Measurements from ENCODE around the gene GAL3ST2.

DNA sequence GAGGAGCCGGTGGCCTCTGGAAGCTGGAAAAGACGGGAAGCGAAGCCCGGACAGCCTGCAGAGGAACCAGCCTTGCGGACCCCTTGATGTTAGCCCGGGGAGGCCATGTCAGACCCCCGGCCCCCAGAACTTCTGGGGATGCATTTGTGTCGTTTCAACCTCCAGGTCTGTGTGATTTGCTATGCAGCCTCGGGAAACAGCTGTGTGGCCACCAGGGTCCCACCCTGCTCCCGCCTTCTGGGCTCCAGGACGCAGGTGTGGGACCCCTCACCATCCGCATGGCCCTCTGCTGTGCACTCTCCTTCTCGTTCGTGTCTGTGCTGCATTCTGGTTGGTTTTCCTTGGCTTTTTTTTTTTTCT is 45.6 kb downstream of the GAL3ST2 start:
- TF ChIP-seq POLR2A (IDR thresholded peaks at IDR 0.05), result no peak
- TF ChIP-seq, protein P1, sequence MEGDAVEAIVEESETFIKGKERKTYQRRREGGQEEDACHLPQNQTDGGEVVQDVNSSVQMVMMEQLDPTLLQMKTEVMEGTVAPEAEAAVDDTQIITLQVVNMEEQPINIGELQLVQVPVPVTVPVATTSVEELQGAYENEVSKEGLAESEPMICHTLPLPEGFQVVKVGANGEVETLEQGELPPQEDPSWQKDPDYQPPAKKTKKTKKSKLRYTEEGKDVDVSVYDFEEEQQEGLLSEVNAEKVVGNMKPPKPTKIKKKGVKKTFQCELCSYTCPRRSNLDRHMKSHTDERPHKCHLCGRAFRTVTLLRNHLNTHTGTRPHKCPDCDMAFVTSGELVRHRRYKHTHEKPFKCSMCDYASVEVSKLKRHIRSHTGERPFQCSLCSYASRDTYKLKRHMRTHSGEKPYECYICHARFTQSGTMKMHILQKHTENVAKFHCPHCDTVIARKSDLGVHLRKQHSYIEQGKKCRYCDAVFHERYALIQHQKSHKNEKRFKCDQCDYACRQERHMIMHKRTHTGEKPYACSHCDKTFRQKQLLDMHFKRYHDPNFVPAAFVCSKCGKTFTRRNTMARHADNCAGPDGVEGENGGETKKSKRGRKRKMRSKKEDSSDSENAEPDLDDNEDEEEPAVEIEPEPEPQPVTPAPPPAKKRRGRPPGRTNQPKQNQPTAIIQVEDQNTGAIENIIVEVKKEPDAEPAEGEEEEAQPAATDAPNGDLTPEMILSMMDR (IDR thresholded peaks at IDR 0.05), result no peak

Measured in Peyer's patch (tissue), 4 donors.